Effector memory CD8-positive, alpha-beta T cell (primary cell): ENCODE data around the gene CDK13.

Experiments used
- ATAC-seq: fragments of 150-1000 bp; cut with Tn5 transposase; replicated peaks from 2 replicates; pipeline ENCODE4 v1.10.0; 2021; ENCODE audit warnings: mild to moderate bottlenecking, moderate library complexity
- DNase-seq, 3 experiments: peaks; one replicate each; pipeline ENCODE4 v3.0.0; 2021
- H3K27ac Mint-ChIP-seq, 2 donors: one replicate each; pipeline ENCODE4 v1.8.0; 2022; ENCODE audit warnings: mild to moderate bottlenecking in 2 of 2, mixed read lengths in 2 of 2, moderate library complexity in 2 of 2
- H3K27me3 Mint-ChIP-seq, 2 donors: one replicate each; pipeline ENCODE4 v1.8.0; 2022; ENCODE audit warnings: mixed read lengths in 2 of 2
- H3K36me3 Mint-ChIP-seq: one replicate; pipeline ENCODE4 v1.8.0; 2022; ENCODE audit warnings: mild to moderate bottlenecking, moderate library complexity, mixed read lengths; ENCODE audit not compliant: insufficient read depth
- H3K4me1 Mint-ChIP-seq, 2 donors: one replicate each; pipeline ENCODE4 v1.8.0; 2022; ENCODE audit warnings: low read depth in 2 of 2, mixed read lengths in 2 of 2
- H3K4me3 Mint-ChIP-seq, 2 donors: one replicate each; pipeline ENCODE4 v1.8.0; 2022; ENCODE audit warnings: mild to moderate bottlenecking in 2 of 2, mixed read lengths in 2 of 2, moderate library complexity in 2 of 2
- H3K9me3 Mint-ChIP-seq, 2 donors: one replicate each; pipeline ENCODE4 v1.8.0; 2022; ENCODE audit warnings: mixed read lengths in 2 of 2

Gene CDK13

GRCh38 chr7:39952803-39953202 lies 2.7 kb downstream of the CDK13 start:
- Mint-ChIP-seq H3K27me3 (no peaks in the 10 kb centered on the region), H3K4me3 (peak overlapping the region; percentile 89 to 90), H3K9me3 (no peaks in the 10 kb centered on the region), H3K36me3 (peaks cover 40% of the 10 kb centered on the region), H3K4me1 (peaks cover 41 to 54% of the 10 kb centered on the region in 2 donors), H3K27ac (peak overlapping the region; percentile 95 to 96)
- DNase-seq = no peak
- no peak for ATAC-seq

GRCh38 chr7:39954694-39955093 lies 4.6 kb downstream of the CDK13 start:
- peak overlapping the region; percentile 89 to 90 for H3K4me3 Mint-ChIP-seq
- H3K27me3 Mint-ChIP-seq = no peaks in the 10 kb centered on the region
- H3K4me1 Mint-ChIP-seq = peaks cover 34 to 55% of the 10 kb centered on the region in 2 donors
- peak overlapping the region in 1 of 2 donors; percentile 13 for H3K27ac Mint-ChIP-seq
- ATAC-seq (no peak), DNase-seq (no peak)
- peaks cover 36% of the 10 kb centered on the region for H3K36me3 Mint-ChIP-seq
- H3K9me3 Mint-ChIP-seq = no peaks in the 10 kb centered on the region

- peaks cover 41 to 69% of the 10 kb centered on the region in 2 donors for H3K4me1 Mint-ChIP-seq
Observed at GRCh38 chr7:39958038-39958437, 8.0 kb downstream of the CDK13 start.

GRCh38 chr7:39967406-39968161 lies 17.5 kb downstream of the CDK13 start:
- Mint-ChIP-seq H3K27me3 (no peaks in the 10 kb centered on the region), H3K9me3 (no peaks in the 10 kb centered on the region), H3K4me3 (peak overlapping the region; percentile 47 to 69), H3K4me1 (peaks cover 69 to 93% of the 10 kb centered on the region in 2 donors), H3K36me3 (peaks cover 39% of the 10 kb centered on the region), H3K27ac (peak overlapping the region in 1 of 2 donors; percentile 19)
- ATAC-seq (no peak), DNase-seq (no peak)

More at GRCh38 chr7:39958038-39958437, 8.0 kb downstream of the CDK13 start:
- H3K36me3 Mint-ChIP-seq = peaks cover 32% of the 10 kb centered on the region
- no peak for DNase-seq
- no peak for ATAC-seq
- H3K4me3 Mint-ChIP-seq = peak overlapping the region; percentile 31 to 90
- H3K27ac Mint-ChIP-seq = no peak overlapping the region
- no peaks in the 10 kb centered on the region for H3K27me3 Mint-ChIP-seq
- H3K9me3 Mint-ChIP-seq = no peaks in the 10 kb centered on the region

GRCh38 chr7:39969431-39969830 lies 19.4 kb downstream of the CDK13 start:
- no peak for DNase-seq
- Mint-ChIP-seq H3K4me1 (peaks cover 73 to 93% of the 10 kb centered on the region in 2 donors), H3K9me3 (no peaks in the 10 kb centered on the region), H3K27me3 (no peaks in the 10 kb centered on the region), H3K4me3 (peak overlapping the region; percentile 51 to 69), H3K36me3 (peaks cover 52% of the 10 kb centered on the region), H3K27ac (peak overlapping the region; percentile 54 to 65)
- ATAC-seq = no peak

GRCh38 chr7:39971924-39972323 lies 21.9 kb downstream of the CDK13 start:
- Mint-ChIP-seq H3K27ac (no peak overlapping the region), H3K27me3 (no peaks in the 10 kb centered on the region), H3K4me3 (peak overlapping the region in 1 of 2 donors; percentile 52), H3K4me1 (peaks cover 54 to 72% of the 10 kb centered on the region in 2 donors), H3K9me3 (no peaks in the 10 kb centered on the region), H3K36me3 (peaks cover 42% of the 10 kb centered on the region)
- ATAC-seq (no peak), DNase-seq (no peak)

- peak overlapping the region in 1 of 2 donors; percentile 62 for H3K27ac Mint-ChIP-seq
- DNase-seq (no peak), ATAC-seq (no peak)
- peaks cover 28% of the 10 kb centered on the region for H3K36me3 Mint-ChIP-seq
- no peaks in the 10 kb centered on the region for H3K9me3 Mint-ChIP-seq
- no peak overlapping the region for H3K4me3 Mint-ChIP-seq
- no peaks in the 10 kb centered on the region for H3K27me3 Mint-ChIP-seq
- peaks cover 39 to 53% of the 10 kb centered on the region in 2 donors for H3K4me1 Mint-ChIP-seq
Observed at GRCh38 chr7:39973801-39974200, 23.7 kb downstream of the CDK13 start.

GRCh38 chr7:39978230-39978934 lies 28.3 kb downstream of the CDK13 start:
- Mint-ChIP-seq H3K4me1 (peaks cover 9 to 20% of the 10 kb centered on the region in 2 donors), H3K9me3 (no peaks in the 10 kb centered on the region), H3K27ac (no peak overlapping the region), H3K27me3 (no peaks in the 10 kb centered on the region), H3K4me3 (no peak overlapping the region), H3K36me3 (peaks cover 11% of the 10 kb centered on the region)
- DNase-seq = no peak
- no peak for ATAC-seq

GRCh38 chr7:39979406-39980073 lies 29.5 kb downstream of the CDK13 start:
- peak; percentile 25 to 51 (median 37) for DNase-seq
- Mint-ChIP-seq H3K27ac (no peak overlapping the region), H3K36me3 (peaks cover 10% of the 10 kb centered on the region), H3K4me3 (no peak overlapping the region), H3K27me3 (no peaks in the 10 kb centered on the region), H3K4me1 (peaks cover 8 to 19% of the 10 kb centered on the region in 2 donors), H3K9me3 (no peaks in the 10 kb centered on the region)
- ATAC-seq = peak; percentile 98

- Mint-ChIP-seq H3K4me1 (peaks cover 32 to 48% of the 10 kb centered on the region in 2 donors), H3K36me3 (peaks cover 46% of the 10 kb centered on the region), H3K27me3 (no peaks in the 10 kb centered on the region), H3K27ac (peak overlapping the region in 1 of 2 donors; percentile 36), H3K4me3 (peak overlapping the region; percentile 13 to 40), H3K9me3 (no peaks in the 10 kb centered on the region)
- DNase-seq (no peak), ATAC-seq (no peak)
Observed at GRCh38 chr7:39985398-39985918, 35.4 kb downstream of the CDK13 start.

GRCh38 chr7:39987641-39988347 lies 37.7 kb downstream of the CDK13 start:
- Mint-ChIP-seq H3K4me1 (peaks cover 30 to 56% of the 10 kb centered on the region in 2 donors), H3K27ac (peak overlapping the region; percentile 38 to 86), H3K27me3 (no peaks in the 10 kb centered on the region), H3K9me3 (no peaks in the 10 kb centered on the region), H3K36me3 (peaks cover 53% of the 10 kb centered on the region), H3K4me3 (peak overlapping the region in 1 of 2 donors; percentile 10)
- no peak for DNase-seq
- ATAC-seq = peak; percentile 36

- Mint-ChIP-seq H3K27ac (peak overlapping the region in 1 of 2 donors; percentile 20), H3K9me3 (no peaks in the 10 kb centered on the region), H3K27me3 (no peaks in the 10 kb centered on the region), H3K4me3 (no peak overlapping the region), H3K36me3 (peaks cover 71% of the 10 kb centered on the region), H3K4me1 (peaks cover 6 to 24% of the 10 kb centered on the region in 2 donors)
- ATAC-seq (no peak), DNase-seq (no peak)
Observed at GRCh38 chr7:40000734-40001315, 50.8 kb downstream of the CDK13 start.
